ENCODE results near the gene EYS.

GRCh38 chr6:64516393-64516792, 1190.6 kb downstream of the EYS start:
- TF ChIP-seq CTCF (IDR thresholded peaks at IDR 0.05 in 2 of 3, conservative IDR thresholded peaks at IDR 0.05 in 1 of 3; ENCODE audit: insufficient read depth in 2 of 3, low read depth in 1 of 3, low read length in 3 of 3) (no peak), ATF2 (CRISPR knock-in tag; IDR thresholded peaks at IDR 0.05) (no peak), TAF15 (IDR thresholded peaks at IDR 0.05; ENCODE audit: low read depth, low read length) (no peak), EZH2 (IDR thresholded peaks at IDR 0.05; ENCODE audit: borderline replicate concordance, low read depth, low read length) (no peak), ZBED1 (IDR thresholded peaks at IDR 0.05) (no peak), MAX (CRISPR knock-in tag; IDR thresholded peaks at IDR 0.05) (no peak), RERE (CRISPR knock-in tag; IDR thresholded peaks at IDR 0.05; ENCODE audit: borderline replicate concordance) (no peak), ZNF197 (CRISPR knock-in tag; IDR thresholded peaks at IDR 0.05; ENCODE audit: low read depth) (no peak), ZFP36 (IDR thresholded peaks at IDR 0.05; ENCODE audit: low read depth, low read length, partially characterized antibody) (no peak), E4F1 (CRISPR knock-in tag; IDR thresholded peaks at IDR 0.05; ENCODE audit: borderline replicate concordance) (no peak), HNRNPLL (IDR thresholded peaks at IDR 0.05; ENCODE audit: low read depth, low read length, poor library complexity, severe bottlenecking) (no peak), FOXJ3 (CRISPR knock-in tag; IDR thresholded peaks at IDR 0.05) (no peak)
